DOHH2 (cell line): ENCODE measurements around the gene CHTF8.

Experiments used
- H3F3A ChIP-seq: fragments of 200-600 bp; sonication (generic), shearing (Covaris generic); 2 replicates; pipeline ENCODE4 v1.6.0; 2016; ENCODE audit warnings: antibody characterized with exemption, mild to moderate bottlenecking; ENCODE audit not compliant: control insufficient read depth, insufficient read depth
- H3K27ac ChIP-seq: fragments of 200-600 bp; sonication (generic); 2 replicates; pipeline ENCODE4 v1.5.1; 2014; ENCODE audit warnings: low read depth, mild to moderate bottlenecking, low read length, moderate library complexity
- H3K27me3 ChIP-seq: fragments of 200-600 bp; sonication (generic); 2 replicates; pipeline ENCODE4 v1.6.1; 2014; ENCODE audit warnings: mild to moderate bottlenecking, low read length, mixed read lengths; ENCODE audit not compliant: control insufficient read depth
- H3K36me3 ChIP-seq: fragments of 200-600 bp; sonication (generic); 2 replicates; pipeline ENCODE4 v1.6.1; 2014; ENCODE audit warnings: mild to moderate bottlenecking, low read length, moderate library complexity, mixed read lengths; ENCODE audit not compliant: control insufficient read depth
- H3K4me1 ChIP-seq: fragments of 200-600 bp; sonication (generic); 2 replicates; pipeline ENCODE4 v1.6.1; 2014; ENCODE audit warnings: mild to moderate bottlenecking, low read length, mixed read lengths; ENCODE audit not compliant: control insufficient read depth
- H3K4me2 ChIP-seq: fragments of 200-600 bp; sonication (generic); 2 replicates; pipeline ENCODE4 v1.6.0; 2014; ENCODE audit warnings: mild to moderate bottlenecking, low read length, moderate library complexity
- H3K4me3 ChIP-seq: fragments of 200-600 bp; sonication (generic); 2 replicates; pipeline ENCODE4 v1.5.1; 2014; ENCODE audit warnings: mild to moderate bottlenecking, low read length, mixed read lengths
- H3K79me2 ChIP-seq: fragments of 200-600 bp; sonication (generic); 2 replicates; pipeline ENCODE4 v1.6.1; 2014; ENCODE audit warnings: mild to moderate bottlenecking, low read length, mixed read lengths; ENCODE audit not compliant: control insufficient read depth
- H3K9me2 ChIP-seq: fragments of 200-600 bp; sonication (generic); replicated peaks from 2 replicates; pipeline ENCODE4 v1.6.1; 2014; ENCODE audit warnings: mild to moderate bottlenecking, low read length, mixed read lengths; ENCODE audit not compliant: control insufficient read depth
- H3K9me3 ChIP-seq: fragments of 200-600 bp; sonication (generic); 2 replicates; pipeline ENCODE4 v1.6.1; 2014; ENCODE audit warnings: antibody characterized with exemption, low read length, mixed read lengths; ENCODE audit not compliant: control insufficient read depth, insufficient read depth
- H4K20me1 ChIP-seq: fragments of 200-600 bp; sonication (generic); 2 replicates; pipeline ENCODE4 v1.6.0; 2014; ENCODE audit warnings: low read depth, mild to moderate bottlenecking, antibody characterized with exemption, low read length, moderate library complexity; ENCODE audit not compliant: control insufficient read depth, insufficient read depth
- EZH2phosphoT487 ChIP-seq: fragments of 200-600 bp; sonication (generic); IDR thresholded peaks from 2 replicates; pipeline ENCODE4 v1.6.1; 2017; ENCODE audit warnings: borderline replicate concordance, mild to moderate bottlenecking, antibody characterized with exemption, low read length, moderate library complexity, mixed read lengths
- TF ChIP-seq, protein P1 (sequence below): fragments of 200-600 bp; sonication (generic); IDR thresholded peaks from one replicate; pipeline ENCODE4 v1.5.1; 2014; ENCODE audit warnings: antibody characterized with exemption, mild to moderate bottlenecking, low read depth, low read length; ENCODE audit not compliant: poor library complexity, severe bottlenecking

The CHTF8 gene

DNA sequence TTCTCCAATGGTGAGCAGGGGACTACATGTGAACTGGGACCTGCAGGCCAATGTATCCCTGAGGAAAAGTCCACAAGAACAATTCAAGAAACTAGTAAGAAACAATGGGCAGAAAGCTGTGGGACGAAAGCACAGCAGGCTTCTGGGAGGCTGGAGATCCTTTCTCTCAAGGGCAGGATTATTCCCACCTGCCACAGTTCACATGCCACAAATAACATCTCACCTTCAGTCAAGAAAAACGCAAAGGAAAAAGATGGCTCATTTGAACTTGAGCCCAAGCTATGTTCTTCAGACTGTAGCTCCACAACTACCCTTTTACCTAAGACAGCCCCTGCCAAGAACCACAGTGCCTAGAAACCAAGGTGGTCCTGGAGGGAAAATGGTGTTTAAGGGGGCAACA lies 13.9 kb downstream of the CHTF8 start:
- no peak for TF ChIP-seq EZH2phosphoT487
- TF ChIP-seq, protein P1, sequence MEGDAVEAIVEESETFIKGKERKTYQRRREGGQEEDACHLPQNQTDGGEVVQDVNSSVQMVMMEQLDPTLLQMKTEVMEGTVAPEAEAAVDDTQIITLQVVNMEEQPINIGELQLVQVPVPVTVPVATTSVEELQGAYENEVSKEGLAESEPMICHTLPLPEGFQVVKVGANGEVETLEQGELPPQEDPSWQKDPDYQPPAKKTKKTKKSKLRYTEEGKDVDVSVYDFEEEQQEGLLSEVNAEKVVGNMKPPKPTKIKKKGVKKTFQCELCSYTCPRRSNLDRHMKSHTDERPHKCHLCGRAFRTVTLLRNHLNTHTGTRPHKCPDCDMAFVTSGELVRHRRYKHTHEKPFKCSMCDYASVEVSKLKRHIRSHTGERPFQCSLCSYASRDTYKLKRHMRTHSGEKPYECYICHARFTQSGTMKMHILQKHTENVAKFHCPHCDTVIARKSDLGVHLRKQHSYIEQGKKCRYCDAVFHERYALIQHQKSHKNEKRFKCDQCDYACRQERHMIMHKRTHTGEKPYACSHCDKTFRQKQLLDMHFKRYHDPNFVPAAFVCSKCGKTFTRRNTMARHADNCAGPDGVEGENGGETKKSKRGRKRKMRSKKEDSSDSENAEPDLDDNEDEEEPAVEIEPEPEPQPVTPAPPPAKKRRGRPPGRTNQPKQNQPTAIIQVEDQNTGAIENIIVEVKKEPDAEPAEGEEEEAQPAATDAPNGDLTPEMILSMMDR: no peak
- Histone ChIP-seq H3K4me3 (no peak overlapping the region), H3K4me2 (no peak overlapping the region), H3K9me3 (no peaks in the 10 kb centered on the region), H3K36me3 (peaks cover 73% of the 10 kb centered on the region), H3K79me2 (peaks cover 30% of the 10 kb centered on the region), H3F3A (peaks cover 6% of the 10 kb centered on the region), H3K27me3 (no peaks in the 10 kb centered on the region), H3K27ac (no peak overlapping the region), H3K4me1 (no peaks in the 10 kb centered on the region), H3K9me2 (no peaks in the 10 kb centered on the region), H4K20me1 (0 out of 2 replicates have a peak, but pooled peaks cover 9% of the 10 kb centered on the region)

- Histone ChIP-seq H3K36me3 (peaks cover 63% of the 10 kb centered on the region), H3K9me2 (no peaks in the 10 kb centered on the region), H3F3A (peaks cover 6% of the 10 kb centered on the region), H3K4me1 (no peaks in the 10 kb centered on the region), H3K27ac (no peak overlapping the region), H3K79me2 (peaks cover 15% of the 10 kb centered on the region), H4K20me1 (peaks cover 15% of the 10 kb centered on the region; the same call in 1 of the 2 replicates), H3K27me3 (no peaks in the 10 kb centered on the region), H3K9me3 (no peaks in the 10 kb centered on the region), H3K4me2 (no peak overlapping the region), H3K4me3 (no peak overlapping the region)
- TF ChIP-seq, protein P1: no peak
- no peak for TF ChIP-seq EZH2phosphoT487
Observed at GRCh38 chr16:69116906-69117305, 15.5 kb downstream of the CHTF8 start.

DNA sequence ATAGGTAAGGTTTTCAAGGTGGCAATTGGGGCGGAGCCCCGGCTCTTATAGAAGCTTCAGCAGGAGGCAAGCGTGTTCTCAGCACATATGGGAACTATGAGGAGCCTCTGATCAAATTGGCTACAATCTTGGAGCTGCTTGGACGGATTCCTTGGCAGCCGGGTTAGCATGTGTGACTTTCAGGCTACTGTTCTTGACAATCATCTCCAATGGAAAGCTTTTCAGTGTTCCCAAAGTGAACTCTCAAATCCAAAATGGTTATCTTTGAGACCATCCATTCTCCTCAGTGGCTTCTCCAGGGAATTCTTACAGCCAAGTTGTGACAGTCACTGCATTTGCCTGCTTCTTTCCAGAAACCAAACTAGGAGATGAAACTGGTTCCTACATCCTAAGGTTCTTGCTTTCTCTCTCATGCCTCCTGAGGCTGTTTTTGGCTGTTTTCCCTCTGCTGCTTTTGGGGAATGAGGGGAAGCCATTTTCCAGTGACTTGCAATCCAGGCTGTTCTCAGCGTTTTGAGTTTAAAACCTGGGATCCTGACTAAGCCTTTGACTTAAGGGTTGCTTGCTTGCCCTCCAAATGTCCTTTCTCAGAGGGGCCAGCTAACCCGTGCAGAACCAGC lies 16.0 kb downstream of the CHTF8 start:
- Histone ChIP-seq H3K36me3 (peaks cover 60% of the 10 kb centered on the region), H3K27ac (no peak overlapping the region), H3K9me3 (no peaks in the 10 kb centered on the region), H3K27me3 (no peaks in the 10 kb centered on the region), H3F3A (peaks cover 6% of the 10 kb centered on the region), H3K9me2 (no peaks in the 10 kb centered on the region), H3K4me3 (no peak overlapping the region), H3K4me1 (no peaks in the 10 kb centered on the region), H4K20me1 (peaks cover 16% of the 10 kb centered on the region; the same call in 1 of the 2 replicates), H3K4me2 (no peak overlapping the region), H3K79me2 (peaks cover 15% of the 10 kb centered on the region)
- TF ChIP-seq, protein P1: no peak
- TF ChIP-seq EZH2phosphoT487: no peak
